NCI-H82 treated with DMSO at 0.1 percent for 48 hours (cell line): ENCODE data around the gene BPTF.
"Not testable (repeated sequence)": the region's sequence is repeated elsewhere in the genome, so short reads cannot be mapped to it uniquely, and the experiment has no call there.

Experiments used
- DNase-seq: peaks from one replicate; lab custom pipeline; 2025; ENCODE audit not compliant: unreplicated experiment; lab: John Stamatoyannopoulos, UW

Gene BPTF

GRCh38 chr17:67833134-67833533, 7.8 kb downstream of the BPTF start:
- DNase-seq: no peak

DNA sequence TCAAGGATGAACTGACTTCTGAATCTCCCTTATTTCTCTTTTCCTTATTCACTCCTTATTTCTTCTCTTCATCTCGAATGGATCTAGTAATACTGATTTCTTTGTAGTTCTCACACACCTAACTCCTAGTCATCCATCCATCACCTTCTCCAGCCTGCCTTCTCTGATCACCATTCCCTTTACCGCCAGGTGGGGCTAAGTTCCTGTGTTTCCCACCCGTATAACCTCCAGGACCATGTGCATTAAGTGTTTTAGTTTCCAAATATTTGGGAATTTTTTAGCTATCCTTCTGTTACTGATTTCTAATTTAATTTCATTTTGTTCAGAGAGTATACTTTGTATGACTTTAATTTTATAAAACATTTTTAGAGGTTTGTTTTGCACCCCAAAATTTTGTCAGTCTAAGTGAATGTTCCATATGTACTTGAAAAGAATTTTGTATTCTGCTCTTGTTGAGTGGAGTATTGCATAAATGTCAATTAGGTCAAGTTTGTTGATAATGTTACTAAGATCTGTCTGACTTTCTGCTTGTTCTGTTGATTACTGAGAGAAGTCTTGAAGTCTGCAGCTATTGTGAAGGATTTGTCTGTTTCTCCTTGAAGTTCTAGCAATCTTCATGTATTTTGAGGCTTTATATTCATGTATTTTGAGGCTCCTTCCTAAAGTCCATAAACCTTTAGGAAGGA, 8.8 kb downstream of the BPTF start:
- DNase-seq: no peak

DNA sequence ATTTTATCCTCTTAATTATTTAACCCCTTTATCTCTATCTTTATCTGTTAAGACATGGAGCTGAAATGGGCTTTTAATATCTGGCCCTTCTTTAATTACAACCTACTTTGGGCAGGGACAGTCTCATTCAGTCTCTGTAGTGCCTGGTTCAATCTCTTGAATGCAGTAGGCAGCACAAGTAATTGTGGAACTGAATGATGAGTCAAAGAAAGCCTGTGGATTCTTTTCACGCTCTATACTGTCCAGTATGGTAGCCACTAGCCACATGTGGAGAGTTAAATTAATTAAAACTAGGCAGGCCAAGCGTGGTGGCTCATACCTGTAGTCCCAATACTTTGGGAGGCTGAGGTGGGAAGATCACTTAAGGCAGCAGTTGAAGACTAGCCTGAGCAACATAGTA, 9.3 kb downstream of the BPTF start:
- DNase-seq: no peak

GRCh38 chr17:67836205-67836987, 11.1 kb downstream of the BPTF start:
- DNase-seq: no peak

GRCh38 chr17:67837965-67838364, 12.7 kb downstream of the BPTF start:
- DNase-seq: no peak

DNA sequence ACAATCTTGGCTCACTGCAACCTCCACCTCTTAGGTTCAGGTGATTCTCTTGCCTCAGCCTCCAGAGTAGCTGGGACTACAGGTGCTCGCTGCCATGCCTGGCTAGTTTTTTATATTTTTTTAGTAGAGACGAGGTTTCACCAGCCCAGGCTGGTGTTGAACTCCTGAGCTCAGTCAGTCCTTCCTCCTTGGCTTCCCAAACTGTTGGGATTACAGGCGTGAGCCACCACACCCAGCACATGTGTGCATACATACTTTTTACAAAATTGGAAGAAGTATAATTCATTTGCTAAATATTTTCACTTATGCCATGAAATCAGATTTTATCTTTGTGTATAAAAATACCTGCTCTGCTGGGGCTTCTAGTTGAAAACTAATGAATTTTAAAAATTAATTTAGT, 13.2 kb downstream of the BPTF start:
- no peak for DNase-seq

DNA sequence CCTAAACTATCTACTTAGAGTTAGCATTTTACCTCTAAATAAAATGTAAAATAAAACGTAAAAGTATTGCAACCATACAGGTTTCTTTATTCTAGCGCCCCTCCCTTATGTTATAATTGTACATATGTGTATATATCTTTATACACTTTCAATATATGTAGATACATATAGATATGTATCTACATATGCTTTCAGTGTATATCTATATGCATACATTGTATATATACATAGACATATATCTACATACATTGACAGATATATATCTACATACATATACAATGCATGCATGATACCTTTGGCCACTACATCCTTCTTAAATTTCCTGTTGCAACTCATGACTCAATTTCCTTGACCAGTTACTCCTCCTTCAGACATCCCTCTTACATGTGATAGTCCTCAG, 16.7 kb downstream of the BPTF start:
- no peak for DNase-seq

DNA sequence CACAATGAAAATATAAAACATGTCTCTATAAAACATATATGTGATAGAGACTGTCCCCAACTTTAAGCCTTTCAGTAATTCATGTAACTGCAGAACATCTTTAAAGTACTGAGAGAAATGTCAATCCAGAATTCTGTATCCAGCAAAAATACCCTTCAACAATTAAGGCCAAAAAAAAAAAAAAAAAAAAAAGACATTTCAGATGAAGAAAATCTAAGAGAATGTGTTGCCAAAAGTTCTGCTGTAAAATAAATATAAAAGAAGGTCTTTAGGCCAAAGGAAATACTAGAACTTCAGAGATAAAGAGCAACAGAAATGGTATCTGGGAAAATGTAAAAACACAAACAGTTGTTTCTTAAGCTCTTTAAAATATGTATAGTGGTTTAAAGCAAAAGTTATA, 17.3 kb downstream of the BPTF start:
- DNase-seq: no peak

GRCh38 chr17:67845374-67845773, 20.1 kb downstream of the BPTF start:
- DNase-seq: no peak

- not testable (repeated sequence) for DNase-seq
Measured at GRCh38 chr17:67848189-67848588, 22.9 kb downstream of the BPTF start.

DNA sequence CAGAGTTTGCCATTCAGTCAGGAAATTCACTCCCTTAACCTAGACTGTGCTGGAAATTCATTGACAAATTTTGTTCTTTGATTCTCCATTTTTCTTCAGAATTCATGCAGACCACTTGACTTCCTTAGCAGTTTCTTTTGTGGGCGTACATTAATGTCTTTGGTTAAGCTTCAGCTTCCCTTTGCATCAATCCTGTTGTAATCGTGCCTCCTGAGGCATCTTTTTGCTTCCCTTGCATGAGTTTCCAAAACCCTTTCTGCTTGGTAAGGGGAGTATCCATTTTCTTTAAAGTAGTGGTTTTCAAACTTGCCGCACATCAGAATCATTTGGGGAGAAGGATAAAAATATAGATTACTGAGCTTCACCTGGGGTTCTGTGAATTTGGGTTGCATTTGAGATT, 23.5 kb downstream of the BPTF start:
- DNase-seq: not testable (repeated sequence)

- DNase-seq: no peak
Measured at GRCh38 chr17:67850991-67851631, 25.8 kb downstream of the BPTF start.

GRCh38 chr17:67853703-67854102, 28.4 kb downstream of the BPTF start:
- no peak for DNase-seq

GRCh38 chr17:67854378-67854777, 29.1 kb downstream of the BPTF start:
- DNase-seq: no peak

- DNase-seq: no peak
Measured at GRCh38 chr17:67855504-67856324, 30.4 kb downstream of the BPTF start.

- not testable (repeated sequence) for DNase-seq
Measured at GRCh38 chr17:67856402-67856801, 31.1 kb downstream of the BPTF start.

DNA sequence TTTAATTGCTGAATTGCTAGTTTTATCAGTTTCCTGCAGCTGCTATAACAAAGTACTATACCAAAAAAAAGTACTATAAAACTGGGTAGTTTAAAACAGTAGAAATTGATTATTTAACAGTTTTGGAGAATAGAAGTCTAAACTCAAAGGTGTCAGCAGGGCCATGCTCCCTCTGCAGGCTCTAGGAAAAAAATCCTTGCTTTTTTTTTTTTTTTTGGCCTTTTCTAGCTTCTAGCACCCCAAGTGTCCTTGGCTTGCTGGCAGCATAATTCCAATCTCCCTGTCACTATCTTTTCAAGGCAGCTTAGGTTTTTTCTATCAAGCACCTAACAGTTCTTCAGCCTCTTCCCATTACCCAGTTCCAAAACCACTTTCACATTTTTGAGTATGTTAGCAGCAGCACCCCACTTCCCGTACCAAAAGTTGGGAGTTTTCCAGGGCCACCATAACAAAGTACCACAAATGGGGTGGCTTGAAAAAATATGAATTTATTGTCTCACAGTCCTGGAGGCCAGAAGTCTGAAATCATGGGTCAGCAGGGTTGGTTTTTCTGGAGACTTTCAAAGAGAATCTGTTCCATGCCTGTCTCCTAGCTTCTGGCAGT, 37.4 kb downstream of the BPTF start:
- no peak for DNase-seq

- DNase-seq: no peak
Measured at GRCh38 chr17:67863624-67864247, 38.4 kb downstream of the BPTF start.

- DNase-seq: no peak
Measured at GRCh38 chr17:67865438-67865837, 40.1 kb downstream of the BPTF start.

- no peak for DNase-seq
Measured at GRCh38 chr17:67867591-67867990, 42.3 kb downstream of the BPTF start.
